ENCODE measurements around the gene GGT6. TPM values are rescaled to one million over a fixed set of nuclear protein-coding genes. Genes with fewer than 3 reads are reported as not detected.
"Not testable (repeated sequence)": the region's sequence is repeated elsewhere in the genome, so short reads cannot be mapped to it uniquely, and the experiment has no call there.

GGT6 gene
- total RNA-seq, 1 donor from 2014 or later: 9.6 TPM

GRCh38 chr17:4592240-4593005, 32.0 kb upstream of the GGT6 start:
- Histone ChIP-seq H3K27me3 (no peaks in the 10 kb centered on the region), H3K4me3 (no peak overlapping the region), H3K9me3 (no peaks in the 10 kb centered on the region), H3K4me1 (peaks cover 7% of the 10 kb centered on the region), H3K36me3 (no peaks in the 10 kb centered on the region), H3K27ac (peak overlapping the region; percentile 56)
- TF ChIP-seq POLR2A (IDR thresholded peaks at IDR 0.05): no peak
- no peak for TF ChIP-seq POLR2AphosphoS5 (IDR thresholded peaks at IDR 0.05; ENCODE audit: insufficient read depth in 1 of 2, low read depth in 1 of 2)
- no peak for TF ChIP-seq CTCF (IDR thresholded peaks at IDR 0.05)
- DNase-seq (ENCODE audit: extremely low spot score in 2 of 2): no peak
- intact Hi-C loops (cut with DNase I): no loop called here

GRCh38 chr17:4591529-4591928, 31.2 kb upstream of the GGT6 start:
- TF ChIP-seq CTCF (IDR thresholded peaks at IDR 0.05) (no peak), POLR2AphosphoS5 (IDR thresholded peaks at IDR 0.05; ENCODE audit: insufficient read depth in 1 of 2, low read depth in 1 of 2) (no peak), POLR2A (IDR thresholded peaks at IDR 0.05) (no peak)

GRCh38 chr17:4590981-4591453, 30.6 kb upstream of the GGT6 start:
- Histone ChIP-seq H3K4me1 (peaks cover 7% of the 10 kb centered on the region), H3K9me3 (no peaks in the 10 kb centered on the region), H3K4me3 (no peak overlapping the region), H3K27me3 (no peaks in the 10 kb centered on the region), H3K27ac (no peak overlapping the region), H3K36me3 (no peaks in the 10 kb centered on the region)
- no peak for TF ChIP-seq POLR2A (IDR thresholded peaks at IDR 0.05)
- no peak for TF ChIP-seq CTCF (IDR thresholded peaks at IDR 0.05)
- no peak for TF ChIP-seq POLR2AphosphoS5 (IDR thresholded peaks at IDR 0.05; ENCODE audit: insufficient read depth in 1 of 2, low read depth in 1 of 2)
- no peak for DNase-seq (ENCODE audit: extremely low spot score in 2 of 2)
- intact Hi-C loops (cut with DNase I): no loop called here

More at GRCh38 chr17:4591529-4591928, 31.2 kb upstream of the GGT6 start:
- intact Hi-C loops (cut with DNase I): no loop called here
- no peak overlapping the region for H3K4me3 ChIP-seq
- H3K36me3 ChIP-seq: no peaks in the 10 kb centered on the region
- no peak for DNase-seq (ENCODE audit: extremely low spot score in 2 of 2)
- no peak overlapping the region for H3K27ac ChIP-seq
- H3K27me3 ChIP-seq: no peaks in the 10 kb centered on the region
- peaks cover 7% of the 10 kb centered on the region for H3K4me1 ChIP-seq
- no peaks in the 10 kb centered on the region for H3K9me3 ChIP-seq

GRCh38 chr17:4590042-4590441, 29.7 kb upstream of the GGT6 start:
- peaks cover 16% of the 10 kb centered on the region for H3K4me1 ChIP-seq
- H3K27me3 ChIP-seq; H3K27ac ChIP-seq; H3K36me3 ChIP-seq; H3K9me3 ChIP-seq; H3K4me3 ChIP-seq; DNase-seq (ENCODE audit: extremely low spot score in 2 of 2); intact Hi-C loops (cut with DNase I): not testable (repeated sequence)

GRCh38 chr17:4588898-4589625, 28.7 kb upstream of the GGT6 start:
- DNase-seq (ENCODE audit: extremely low spot score in 2 of 2): no peak
- Histone ChIP-seq H3K27ac (no peak overlapping the region), H3K27me3 (no peaks in the 10 kb centered on the region), H3K4me3 (no peak overlapping the region), H3K9me3 (no peaks in the 10 kb centered on the region), H3K36me3 (no peaks in the 10 kb centered on the region), H3K4me1 (peaks cover 21% of the 10 kb centered on the region)
- intact Hi-C loops (cut with DNase I): no loop called here
- no peak for TF ChIP-seq POLR2A (IDR thresholded peaks at IDR 0.05)
- no peak for TF ChIP-seq CTCF (IDR thresholded peaks at IDR 0.05)
- no peak for TF ChIP-seq POLR2AphosphoS5 (IDR thresholded peaks at IDR 0.05; ENCODE audit: insufficient read depth in 1 of 2, low read depth in 1 of 2)
